ENCODE data around the gene OCIAD2. TPM values are rescaled to one million over a fixed set of nuclear protein-coding genes. Genes with fewer than 3 reads are reported as not detected.
"Not testable (repeated sequence)": the region's sequence is repeated elsewhere in the genome, so short reads cannot be mapped to it uniquely, and the experiment has no call there.

OCIAD2 gene
- total RNA-seq, 1 donor from 2014 or later, result 9.3 TPM

GRCh38 chr4:48863728-48864127, 42.8 kb downstream of the OCIAD2 start:
- intact Hi-C loops (cut with DNase I), result no loop called here
- DNase-seq (ENCODE audit: low spot score), result no peak
- ATAC-seq, result no peak

GRCh38 chr4:48862661-48863060, 43.9 kb downstream of the OCIAD2 start:
- no peak for DNase-seq (ENCODE audit: low spot score)
- intact Hi-C loops (cut with DNase I), result no loop called here
- no peak for ATAC-seq

GRCh38 chr4:48862038-48862437, 44.5 kb downstream of the OCIAD2 start:
- DNase-seq (ENCODE audit: low spot score) (no peak), ATAC-seq (no peak)
- intact Hi-C loops (cut with DNase I), result no loop called here

- no peak for DNase-seq (ENCODE audit: low spot score)
- intact Hi-C loops (cut with DNase I), result no loop called here
- no peak for ATAC-seq
These were observed 48.4 kb downstream of the OCIAD2 start for GRCh38 chr4:48858130-48858529.

GRCh38 chr4:48854982-48855381, 51.6 kb downstream of the OCIAD2 start:
- intact Hi-C loops (cut with DNase I), result loop anchor here (5.0 kb wide), 1 partner anchor 498 kb away; no protein-coding TSS in a partner anchor
- ATAC-seq (no peak), DNase-seq (ENCODE audit: low spot score) (no peak)

- ATAC-seq (no peak), DNase-seq (ENCODE audit: low spot score) (no peak)
- intact Hi-C loops (cut with DNase I), result loop anchor here (5.0 kb wide), 1 partner anchor 497 kb away; no protein-coding TSS in a partner anchor
These were observed 52.2 kb downstream of the OCIAD2 start for GRCh38 chr4:48854395-48854683.

- DNase-seq (ENCODE audit: low spot score) (no peak), ATAC-seq (no peak)
- intact Hi-C loops (cut with DNase I), result loop anchor here (5.0 kb wide), 1 partner anchor 496 kb away; no protein-coding TSS in a partner anchor
These were observed 52.8 kb downstream of the OCIAD2 start for GRCh38 chr4:48853604-48854394.

- ATAC-seq (no peak), DNase-seq (ENCODE audit: low spot score) (no peak)
- intact Hi-C loops (cut with DNase I), result loop anchor here (5.0 kb wide), 1 partner anchor 494 kb away; no protein-coding TSS in a partner anchor
These were observed 54.9 kb downstream of the OCIAD2 start for GRCh38 chr4:48851651-48852050.

GRCh38 chr4:48848799-48849198, 57.8 kb downstream of the OCIAD2 start:
- intact Hi-C loops (cut with DNase I); ATAC-seq; DNase-seq (ENCODE audit: low spot score): not testable (repeated sequence)

GRCh38 chr4:48844843-48845242, 61.7 kb downstream of the OCIAD2 start:
- intact Hi-C loops (cut with DNase I), result no loop called here
- DNase-seq (ENCODE audit: low spot score) (no peak), ATAC-seq (no peak)

GRCh38 chr4:48841045-48841827, 65.3 kb downstream of the OCIAD2 start:
- ATAC-seq (no peak), DNase-seq (ENCODE audit: low spot score) (no peak)
- intact Hi-C loops (cut with DNase I), result no loop called here

- DNase-seq (ENCODE audit: low spot score) (no peak), ATAC-seq (no peak)
- intact Hi-C loops (cut with DNase I), result no loop called here
These were observed 69.9 kb downstream of the OCIAD2 start for GRCh38 chr4:48836658-48837057.

Other genes with a start within 250 kb of the OCIAD2 start
- 172 TPM for gene FRYL, start 126.5 kb downstream of the OCIAD2 start, total RNA-seq
- gene OCIAD1, start 75.7 kb downstream of the OCIAD2 start, total RNA-seq, result 114 TPM
- gene CWH43, start 79.5 kb upstream of the OCIAD2 start, total RNA-seq, result not detected